Mucosa of gallbladder (tissue), 1 donor: Measurements from ENCODE around the gene MAP2K7. TPM values are rescaled to one million over a fixed set of nuclear protein-coding genes. Genes with fewer than 3 reads are reported as not detected.
"Not testable (repeated sequence)": the region's sequence is repeated elsewhere in the genome, so short reads cannot be mapped to it uniquely, and the experiment has no call there.

Experiments used
- DNase-seq: peaks from one replicate; pipeline ENCODE4 v3.0.0-alpha.2; 2020; ENCODE audit warnings: low spot score
- total RNA-seq: library from RNA; stranded (reverse); gene quantifications from one replicate; pipeline ENCODE4 v1.2.1, GENCODE V29; 2021
- donor health status: DM: no; HTN: no; CAD: no.

Gene MAP2K7
- 39.1 TPM for total RNA-seq

DNA sequence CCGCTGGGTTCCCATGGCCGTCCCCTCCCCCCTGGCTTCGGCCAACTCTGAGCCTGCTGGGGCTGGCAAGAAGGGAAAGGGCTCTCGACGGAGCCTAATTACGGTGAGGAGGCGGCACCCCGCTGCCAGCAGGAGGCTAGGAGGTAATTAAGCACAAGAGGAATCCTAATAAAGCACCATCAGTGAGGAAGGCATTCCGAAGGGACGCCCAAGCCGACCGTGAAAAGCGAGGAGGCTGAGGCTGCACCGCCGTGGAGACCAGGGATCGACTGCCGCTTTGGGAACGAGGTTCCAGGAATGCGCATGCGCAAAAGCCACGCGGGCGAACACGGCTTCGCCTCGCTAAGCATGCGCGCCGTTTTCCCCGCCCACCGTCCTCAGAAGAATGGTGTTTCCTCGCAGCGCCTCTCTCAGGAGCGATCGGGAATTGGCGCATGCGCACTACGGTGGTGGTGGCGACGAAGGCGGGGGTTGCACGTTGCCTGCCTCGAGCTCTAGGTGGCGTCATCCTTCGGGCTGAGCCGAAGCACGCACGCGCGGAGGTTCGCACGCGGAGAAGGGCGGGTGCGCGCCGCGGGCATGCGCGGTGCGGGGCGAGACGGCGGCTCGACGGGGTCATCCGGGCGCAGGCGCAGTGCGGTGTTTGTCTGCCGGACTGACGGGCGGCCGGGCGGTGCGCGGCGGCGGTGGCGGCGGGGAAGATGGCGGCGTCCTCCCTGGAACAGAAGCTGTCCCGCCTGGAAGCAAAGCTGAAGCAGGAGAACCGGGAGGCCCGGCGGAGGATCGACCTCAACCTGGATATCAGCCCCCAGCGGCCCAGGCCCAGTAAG is at the start of gene MAP2K7:
TSS of gene MAP2K7 (plus strand) at position 634 of the 830 bp plus-strand sequence. CDS start at position 702, 68 bp downstream.
- DNase-seq, result peak; percentile 100

- DNase-seq, result no peak
These were observed 48.1 kb upstream of the MAP2K7 start for GRCh38 chr19:7855426-7856108.

DNA sequence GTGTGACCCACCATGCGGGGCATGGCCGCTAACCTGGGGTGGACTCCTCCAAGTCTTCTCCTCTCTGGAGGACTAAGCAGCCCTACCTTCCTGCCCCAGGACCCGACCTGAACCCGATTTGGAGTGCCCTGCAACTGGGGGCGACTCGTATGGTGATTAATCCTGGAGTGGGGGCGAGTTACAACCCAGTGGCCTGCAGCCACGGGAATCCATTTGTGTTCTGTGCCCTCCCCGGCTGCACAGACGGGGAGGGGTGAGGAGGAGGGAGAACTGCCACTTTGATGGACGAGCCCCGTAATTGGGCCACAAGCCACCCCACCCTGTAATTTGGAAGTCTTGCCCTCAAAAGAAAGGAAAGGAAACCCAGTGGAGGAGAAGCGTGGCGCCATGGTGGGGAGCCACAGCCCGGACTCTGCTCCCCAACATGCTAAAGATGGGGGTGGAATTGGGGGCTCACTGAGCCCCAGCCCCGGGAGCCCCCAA is 47.5 kb upstream of the MAP2K7 start:
- no peak for DNase-seq

DNA sequence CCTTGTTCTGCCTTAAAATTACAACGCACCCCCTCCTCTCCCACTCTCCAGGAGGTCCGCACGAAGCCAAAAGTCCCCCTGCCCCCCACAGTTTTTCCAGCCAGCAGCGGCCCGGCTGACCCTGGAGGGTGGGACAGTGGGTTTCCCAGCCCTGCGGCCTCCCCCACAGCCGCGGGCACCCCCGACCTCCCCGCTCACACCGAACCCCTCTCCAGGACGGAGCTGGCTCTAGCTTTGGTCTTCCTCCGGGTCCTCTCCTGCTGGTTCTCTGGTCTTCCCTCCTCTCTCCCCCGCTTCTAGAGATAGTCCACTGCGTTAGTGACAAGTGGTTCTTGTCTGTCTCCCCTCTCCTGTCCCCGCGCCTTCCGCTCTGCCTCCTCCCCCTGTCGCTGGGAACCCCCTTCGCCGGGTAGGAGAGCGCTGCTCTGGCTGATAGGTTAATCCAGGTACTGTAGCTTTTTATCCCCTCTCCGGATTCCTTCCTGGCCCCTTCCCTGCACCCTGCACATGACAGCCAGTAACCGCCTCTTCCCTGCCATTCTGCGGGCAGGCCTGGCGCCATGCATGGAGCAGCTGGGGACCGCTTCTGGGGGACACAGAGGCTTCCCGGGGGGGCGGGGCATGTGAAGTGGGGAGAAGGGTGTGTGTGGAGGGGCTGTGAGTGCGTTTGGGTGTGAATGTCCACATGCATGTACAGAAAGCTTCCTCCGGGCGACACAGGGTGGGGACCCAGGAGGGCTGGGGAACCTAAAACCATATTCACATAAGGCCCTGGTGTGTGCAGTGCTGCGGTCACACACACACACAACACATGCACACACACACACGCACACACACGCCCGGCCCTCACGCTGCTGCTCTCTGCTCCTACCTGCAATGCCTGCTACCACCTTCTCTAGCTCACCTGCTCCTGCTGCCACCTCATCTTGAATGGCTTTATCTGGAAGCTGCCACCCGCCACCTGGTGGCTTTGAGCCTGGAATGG is 46.7 kb upstream of the MAP2K7 start:
- no peak for DNase-seq

DNA sequence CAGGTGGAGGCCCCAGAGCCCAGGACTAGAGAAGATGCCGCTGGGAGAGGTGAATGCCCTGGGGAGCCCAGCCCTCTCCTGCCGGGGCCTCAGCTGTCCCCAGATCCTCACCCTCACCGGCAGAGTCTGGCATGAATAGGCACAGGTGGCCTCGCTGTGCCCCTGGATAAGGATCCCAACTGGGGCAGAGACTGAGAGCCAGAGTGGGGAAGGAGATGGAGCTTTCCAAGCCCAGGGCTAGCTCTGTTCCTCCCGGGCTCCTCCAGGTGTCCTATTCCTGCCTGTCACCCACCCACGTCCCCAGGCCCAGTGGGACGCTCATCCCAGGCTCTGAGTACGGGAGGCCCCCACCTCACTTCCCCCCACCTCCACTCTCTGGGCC is 46.0 kb upstream of the MAP2K7 start:
- no peak for DNase-seq

GRCh38 chr19:7858109-7858770 is 45.4 kb upstream of the MAP2K7 start:
- DNase-seq, result no peak

DNA sequence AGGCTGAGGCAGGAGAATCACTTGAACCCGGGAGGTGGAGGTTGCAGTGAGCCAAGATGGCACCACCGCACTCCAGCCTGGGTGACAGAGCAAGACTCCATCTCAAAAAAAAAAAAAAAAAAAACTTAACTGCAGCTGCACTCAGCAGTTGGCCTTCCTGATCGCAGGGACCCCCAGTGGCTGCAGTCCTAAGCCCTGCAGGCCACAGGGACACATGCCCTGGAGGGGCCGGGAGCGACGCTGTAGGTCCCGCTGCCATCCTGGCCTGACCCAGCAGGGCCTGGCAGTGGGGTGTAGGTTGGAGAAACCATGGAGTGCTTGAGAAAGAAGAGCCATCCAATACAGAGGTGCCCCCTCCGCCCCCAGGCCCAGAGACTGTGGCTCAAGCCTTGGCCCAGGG is 44.6 kb upstream of the MAP2K7 start:
- not testable (repeated sequence) for DNase-seq

- no peak for DNase-seq
These were observed 43.6 kb upstream of the MAP2K7 start for GRCh38 chr19:7859831-7860713.

- DNase-seq, result no peak
These were observed 42.7 kb upstream of the MAP2K7 start for GRCh38 chr19:7860714-7861618.

GRCh38 chr19:7861619-7862412 is 41.9 kb upstream of the MAP2K7 start:
- no peak for DNase-seq

DNA sequence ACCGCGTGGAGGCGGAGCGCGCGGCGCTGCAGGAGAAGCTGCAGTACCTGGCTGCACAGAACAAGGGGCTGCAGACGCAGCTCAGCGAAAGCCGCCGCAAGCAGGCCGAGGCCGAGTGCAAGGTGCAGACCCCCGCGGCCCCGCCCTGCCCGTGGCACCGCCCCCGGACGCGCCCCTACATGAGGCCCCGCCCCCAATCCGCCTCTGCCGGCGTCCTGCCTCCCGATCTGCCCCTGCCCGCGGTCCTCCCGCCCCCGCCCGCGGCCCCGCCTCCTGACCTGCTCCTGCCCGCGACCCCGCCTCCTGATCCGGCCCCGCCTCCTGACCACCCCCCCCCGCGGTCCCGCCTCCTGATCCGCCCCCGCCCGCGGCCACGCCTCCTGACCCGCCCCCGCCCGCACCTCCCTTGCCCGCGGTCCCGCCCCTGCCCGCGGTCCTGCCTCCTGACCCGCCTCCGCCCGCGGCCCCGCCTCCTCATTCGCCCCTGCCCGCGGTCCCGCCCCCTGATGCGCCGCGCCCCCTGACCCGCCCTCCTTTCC is 41.2 kb upstream of the MAP2K7 start:
- DNase-seq, result peak; percentile 76

DNA sequence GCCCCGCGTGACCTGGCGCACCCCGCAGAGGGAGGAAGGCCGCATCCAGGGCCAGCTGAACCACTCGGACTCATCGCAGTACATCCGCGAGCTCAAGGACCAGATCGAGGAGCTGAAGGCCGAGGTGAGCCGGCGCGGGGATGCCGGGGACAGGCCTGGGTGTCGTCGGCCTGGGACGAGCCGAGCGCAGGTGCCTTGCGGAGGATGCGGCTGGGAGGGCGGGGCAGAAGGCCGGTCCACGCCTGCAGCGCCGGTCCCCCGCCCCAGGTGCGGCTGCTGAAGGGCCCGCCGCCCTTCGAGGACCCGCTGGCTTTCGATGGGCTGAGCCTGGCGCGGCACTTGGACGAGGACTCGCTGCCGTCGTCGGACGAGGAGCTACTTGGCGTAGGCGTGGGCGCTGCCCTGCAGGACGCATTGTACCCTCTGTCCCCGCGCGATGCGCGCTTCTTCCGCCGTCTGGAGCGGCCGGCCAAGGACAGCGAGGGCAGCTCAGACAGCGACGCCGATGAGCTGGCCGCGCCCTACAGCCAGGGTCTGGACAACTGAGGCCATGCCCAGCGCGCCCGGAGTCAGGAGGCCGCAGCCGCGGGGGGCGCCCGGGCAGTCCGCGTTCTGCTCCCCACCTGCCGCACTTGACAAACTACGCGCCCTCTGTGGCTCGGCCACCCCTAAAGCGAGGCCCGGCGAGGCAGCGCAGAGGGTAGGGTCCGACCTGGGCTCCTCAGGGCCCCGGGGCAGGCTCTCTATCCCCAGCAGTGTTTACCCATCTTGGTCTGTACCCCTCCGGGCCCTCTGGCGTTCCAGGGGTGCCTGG is 40.3 kb upstream of the MAP2K7 start:
- no peak for DNase-seq

DNA sequence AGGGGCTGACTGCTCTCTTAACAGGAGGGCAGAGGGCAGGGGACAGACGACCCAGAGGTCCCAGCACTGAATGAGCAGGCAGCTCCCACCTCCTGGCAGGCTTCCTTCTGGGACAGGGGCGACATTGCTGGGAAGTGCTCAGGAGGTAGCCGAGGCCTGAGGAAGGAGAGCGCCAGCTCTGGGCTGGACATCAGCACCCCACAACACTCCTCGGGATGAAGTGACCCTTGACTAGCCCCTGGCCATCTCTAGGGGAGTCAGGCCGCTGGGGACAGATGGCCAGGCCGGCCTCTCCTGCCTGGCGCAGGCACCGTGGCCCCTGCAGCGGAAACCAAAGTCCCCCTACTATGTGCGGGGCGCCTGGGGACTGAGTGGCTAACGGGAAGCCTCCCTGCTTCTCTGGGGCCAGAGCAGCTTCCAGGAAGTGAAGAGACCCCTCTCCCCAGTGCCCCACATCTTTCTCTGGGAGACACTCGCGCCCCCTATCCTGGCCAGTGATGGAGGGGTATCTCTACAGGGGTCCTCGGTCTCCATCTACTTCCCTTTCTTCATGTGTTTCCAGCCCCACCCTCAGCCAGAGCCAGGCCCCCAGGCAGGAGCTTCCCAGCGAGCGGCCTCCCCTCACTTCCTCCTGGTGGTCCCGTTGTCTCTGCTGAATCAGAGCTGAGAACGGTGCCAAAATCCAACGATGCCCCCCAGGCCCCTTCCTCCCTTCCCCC is 39.5 kb upstream of the MAP2K7 start:
- DNase-seq, result no peak

- DNase-seq, result no peak
These were observed 39.0 kb upstream of the MAP2K7 start for GRCh38 chr19:7864690-7865074.

- no peak for DNase-seq
These were observed 38.3 kb upstream of the MAP2K7 start for GRCh38 chr19:7865262-7865911.
